Thoracic aorta (tissue), 2 donors: ENCODE data around the gene TSC1. TPM values are rescaled to one million over a fixed set of nuclear protein-coding genes. Genes with fewer than 3 reads are reported as not detected.
"Not testable (repeated sequence)": the region's sequence is repeated elsewhere in the genome, so short reads cannot be mapped to it uniquely, and the experiment has no call there.

Experiments
- ATAC-seq: fragments of 150-250 bp; one replicate; pipeline ENCODE4 v1.8.0; 2017; ENCODE audit warnings: low read depth; ENCODE audit not compliant: insufficient number of reproducible peaks, low FRiP score
- DNase-seq: peaks from one replicate; pipeline ENCODE4 v3.0.0-alpha.2; 2020; ENCODE audit warnings: low spot score
- H3K27ac ChIP-seq, 2 donors: fragments of 200-600 bp; sonication (generic); 1 replicate in 1 of 2; 2 replicates in 1 of 2; pipeline ENCODE4 v1.5.1; 2016; ENCODE audit warnings: mild to moderate bottlenecking in 2 of 2, moderate library complexity in 2 of 2
- H3K27me3 ChIP-seq: fragments of 200-600 bp; sonication (generic); replicated peaks from 2 replicates; pipeline ENCODE4 v1.6.0; 2016; ENCODE audit warnings: mild to moderate bottlenecking; ENCODE audit not compliant: insufficient read depth
- H3K36me3 ChIP-seq: fragments of 200-600 bp; sonication (generic); one replicate; pipeline ENCODE4 v1.5.1; 2016
- H3K4me1 ChIP-seq, 2 donors: fragments of 200-600 bp; sonication (generic); 1 replicate in 1 of 2; 2 replicates in 1 of 2; pipeline versions ENCODE4 v1.5.1 to v1.6.0; 2016; ENCODE audit warnings: low read depth in 2 of 2, mild to moderate bottlenecking in 1 of 2; ENCODE audit not compliant: control insufficient read depth in 1 of 2
- H3K4me3 ChIP-seq: fragments of 200-600 bp; sonication (generic); 2 replicates; pipeline ENCODE4 v1.5.1; 2016; ENCODE audit warnings: mild to moderate bottlenecking
- H3K9me3 ChIP-seq: fragments of 200-600 bp; sonication (generic); 2 replicates; pipeline ENCODE4 v1.5.1; 2016
- total RNA-seq, 2 donors: library from RNA; depleted of rRNA; stranded (reverse); fragments of >200 nt; gene quantifications; one replicate each; pipeline versions ENCODE4 v1.1.0 to v1.2.3, GENCODE V29; 2016
- TF ChIP-seq, protein P1 (sequence below): fragments of 200-600 bp; sonication (generic); IDR thresholded peaks from one replicate; pipeline ENCODE4 v1.5.1; 2019; ENCODE audit warnings: antibody characterized with exemption

TSC1 gene
- total RNA-seq = 10 to 100 TPM; 36.1 to 65.4 TPM

DNA sequence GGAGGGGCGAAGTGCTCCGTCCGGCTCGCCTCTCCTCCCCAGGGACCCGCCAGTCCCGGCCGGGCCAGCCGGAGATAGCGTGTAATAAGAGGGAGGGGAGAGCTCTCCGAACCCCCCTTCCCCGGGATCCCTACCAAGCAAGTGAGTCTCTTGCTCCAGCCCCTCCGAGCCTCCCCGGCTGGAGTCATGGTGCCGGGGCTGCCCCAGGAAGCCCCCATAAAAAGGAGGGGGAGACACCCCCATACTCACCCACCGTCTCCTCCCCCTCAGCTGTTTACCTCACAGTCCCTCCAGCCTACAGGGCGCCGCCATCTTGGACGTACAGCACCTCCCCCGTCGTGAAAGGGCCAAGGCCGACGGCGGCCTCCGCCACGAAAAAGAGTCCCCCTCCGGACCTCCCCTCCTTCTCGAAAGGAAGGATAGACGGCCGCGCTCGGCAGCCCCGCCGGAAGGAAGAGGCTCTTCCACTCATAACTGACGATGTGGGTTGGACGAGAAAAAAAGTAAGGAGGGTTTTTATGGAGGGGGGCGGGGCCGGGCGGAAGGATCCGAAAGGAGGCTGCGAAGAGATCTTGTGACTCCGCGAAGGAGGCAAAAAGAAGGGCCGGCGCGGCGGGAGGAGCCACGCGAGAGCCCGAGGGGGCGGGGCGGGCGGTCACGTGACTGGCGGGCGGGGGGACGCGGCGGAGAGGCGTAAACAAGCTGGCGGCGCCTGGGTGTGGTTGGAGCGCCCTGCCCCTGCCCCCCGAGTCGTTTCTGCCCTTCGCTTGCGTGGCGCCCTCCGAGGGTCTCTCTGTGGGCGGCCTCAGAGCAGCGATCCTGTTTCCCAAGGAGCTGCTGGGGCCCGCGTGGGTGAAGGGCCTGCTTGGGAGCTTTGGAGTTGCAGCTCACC is at the start of gene TSC1:
Gene TSC1, minus strand, starts transcription at position 323 of the 892 bp plus-strand sequence. CDS start 15,744 bp downstream, outside the sequence.
- peak within 1 kb of the TSS; percentile 94 to 98 for H3K27ac ChIP-seq
- peaks cover 12 to 22% of the 10 kb centered on the region in 2 donors for H3K4me1 ChIP-seq
- H3K27me3 ChIP-seq = no peaks in the 10 kb centered on the region
- no peaks in the 10 kb centered on the region for H3K36me3 ChIP-seq
- ATAC-seq (peak; percentile 90), DNase-seq (peak; percentile 83)
- H3K9me3 ChIP-seq = no peaks in the 10 kb centered on the region
- TF ChIP-seq, protein P1, sequence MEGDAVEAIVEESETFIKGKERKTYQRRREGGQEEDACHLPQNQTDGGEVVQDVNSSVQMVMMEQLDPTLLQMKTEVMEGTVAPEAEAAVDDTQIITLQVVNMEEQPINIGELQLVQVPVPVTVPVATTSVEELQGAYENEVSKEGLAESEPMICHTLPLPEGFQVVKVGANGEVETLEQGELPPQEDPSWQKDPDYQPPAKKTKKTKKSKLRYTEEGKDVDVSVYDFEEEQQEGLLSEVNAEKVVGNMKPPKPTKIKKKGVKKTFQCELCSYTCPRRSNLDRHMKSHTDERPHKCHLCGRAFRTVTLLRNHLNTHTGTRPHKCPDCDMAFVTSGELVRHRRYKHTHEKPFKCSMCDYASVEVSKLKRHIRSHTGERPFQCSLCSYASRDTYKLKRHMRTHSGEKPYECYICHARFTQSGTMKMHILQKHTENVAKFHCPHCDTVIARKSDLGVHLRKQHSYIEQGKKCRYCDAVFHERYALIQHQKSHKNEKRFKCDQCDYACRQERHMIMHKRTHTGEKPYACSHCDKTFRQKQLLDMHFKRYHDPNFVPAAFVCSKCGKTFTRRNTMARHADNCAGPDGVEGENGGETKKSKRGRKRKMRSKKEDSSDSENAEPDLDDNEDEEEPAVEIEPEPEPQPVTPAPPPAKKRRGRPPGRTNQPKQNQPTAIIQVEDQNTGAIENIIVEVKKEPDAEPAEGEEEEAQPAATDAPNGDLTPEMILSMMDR = no peak
- H3K4me3 ChIP-seq = peak within 1 kb of the TSS; percentile 97

DNA sequence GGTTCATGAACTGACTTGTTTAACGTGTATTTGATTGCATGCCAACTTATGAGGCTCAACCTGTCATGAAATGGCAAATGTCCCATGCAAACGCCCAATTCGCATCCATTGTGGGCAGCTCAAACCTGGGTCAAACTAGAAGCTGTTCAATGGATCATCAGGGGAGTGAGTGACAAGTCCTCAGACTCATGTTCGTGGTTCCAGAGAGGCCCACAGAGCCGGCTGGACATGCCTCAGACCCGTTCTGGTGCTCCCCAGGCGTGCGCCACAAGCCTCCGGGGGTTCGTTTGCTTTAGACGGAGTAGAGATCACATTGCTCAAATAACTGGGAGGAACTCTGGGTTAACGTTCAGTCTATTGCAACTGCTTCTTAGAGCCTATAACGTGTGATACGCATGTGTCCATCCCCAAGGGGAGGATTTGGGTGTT is 49.1 kb upstream of the TSC1 start:
- H3K4me1 ChIP-seq = no peaks in the 10 kb centered on the region
- TF ChIP-seq, protein P1 = no peak
- no peaks in the 10 kb centered on the region for H3K36me3 ChIP-seq
- no peaks in the 10 kb centered on the region for H3K27me3 ChIP-seq
- ATAC-seq = no peak
- H3K27ac ChIP-seq = no peak overlapping the region
- H3K4me3 ChIP-seq = no peak overlapping the region
- no peak for DNase-seq
- H3K9me3 ChIP-seq = no peaks in the 10 kb centered on the region

DNA sequence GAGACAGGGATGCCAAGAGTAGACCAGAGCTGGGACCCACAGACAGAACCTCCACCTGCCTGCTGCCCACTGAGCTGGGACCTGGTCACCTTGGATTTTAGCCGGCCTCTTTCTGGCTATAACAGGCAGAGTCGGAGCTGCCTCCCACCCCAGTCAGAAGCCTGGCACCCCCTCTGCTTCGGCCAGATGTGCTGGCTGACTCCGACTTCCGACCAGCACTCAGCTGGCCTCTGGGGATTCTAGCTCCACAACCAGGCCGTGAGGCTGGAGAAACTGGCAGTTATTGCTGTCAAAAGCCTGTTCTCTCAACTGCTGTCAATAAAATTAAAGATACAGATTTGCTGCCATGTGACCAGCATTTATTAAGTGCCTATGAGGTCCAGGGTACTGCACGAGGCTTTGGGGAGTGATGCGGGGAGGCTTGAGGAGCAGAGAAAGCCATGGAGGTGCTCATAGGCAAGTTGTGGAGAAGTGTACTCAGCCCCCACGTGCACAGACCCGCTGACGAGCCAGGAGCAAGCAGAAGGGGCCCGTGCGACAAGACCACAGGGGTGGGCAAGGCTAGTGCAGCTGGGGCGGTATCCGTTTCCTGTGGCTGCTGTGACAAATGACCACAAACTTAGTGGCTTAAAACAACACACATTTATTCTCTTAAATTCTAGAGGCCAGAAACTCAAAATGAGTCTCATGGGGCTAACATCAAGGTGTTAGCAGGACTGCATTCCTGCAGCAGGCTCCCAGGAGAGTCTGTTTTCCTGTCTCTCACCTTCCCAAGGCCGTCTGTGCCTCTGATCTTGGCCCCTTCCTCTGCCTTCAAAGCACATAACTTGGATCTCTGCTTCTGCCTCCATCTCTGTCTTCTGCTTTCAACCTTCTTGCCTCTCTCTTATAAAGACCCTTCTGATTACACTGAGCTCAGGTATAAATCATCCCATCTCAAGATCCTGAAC is 47.2 kb upstream of the TSC1 start:
- ATAC-seq (no peak), DNase-seq (no peak)
- no peak overlapping the region for H3K4me3 ChIP-seq
- H3K36me3 ChIP-seq = no peaks in the 10 kb centered on the region
- no peak overlapping the region for H3K27ac ChIP-seq
- H3K4me1 ChIP-seq = no peaks in the 10 kb centered on the region
- TF ChIP-seq, protein P1 = no peak
- H3K9me3 ChIP-seq = no peaks in the 10 kb centered on the region
- H3K27me3 ChIP-seq = no peaks in the 10 kb centered on the region

DNA sequence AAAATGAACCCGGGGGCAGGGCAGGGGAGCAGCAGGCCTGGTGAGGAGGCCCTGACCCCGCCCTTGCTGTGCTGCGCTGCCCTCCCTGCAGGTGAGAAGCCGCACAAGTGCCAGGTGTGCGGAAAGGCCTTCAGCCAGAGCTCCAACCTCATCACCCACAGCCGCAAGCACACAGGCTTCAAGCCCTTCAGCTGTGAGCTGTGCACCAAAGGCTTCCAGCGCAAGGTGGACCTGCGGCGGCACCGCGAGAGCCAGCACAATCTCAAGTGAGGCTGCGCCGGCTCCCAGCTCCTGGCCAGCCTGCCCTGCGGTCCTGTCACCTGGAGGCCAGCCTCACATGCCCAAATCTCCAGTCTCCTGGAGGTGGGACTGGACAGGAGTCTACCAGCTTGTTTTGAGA is 46.4 kb upstream of the TSC1 start:
- no peak overlapping the region for H3K4me3 ChIP-seq
- H3K27me3 ChIP-seq = no peaks in the 10 kb centered on the region
- H3K27ac ChIP-seq = no peak overlapping the region
- TF ChIP-seq, protein P1 = no peak
- DNase-seq (no peak), ATAC-seq (no peak)
- H3K36me3 ChIP-seq = no peaks in the 10 kb centered on the region
- H3K9me3 ChIP-seq = no peaks in the 10 kb centered on the region
- no peaks in the 10 kb centered on the region for H3K4me1 ChIP-seq

DNA sequence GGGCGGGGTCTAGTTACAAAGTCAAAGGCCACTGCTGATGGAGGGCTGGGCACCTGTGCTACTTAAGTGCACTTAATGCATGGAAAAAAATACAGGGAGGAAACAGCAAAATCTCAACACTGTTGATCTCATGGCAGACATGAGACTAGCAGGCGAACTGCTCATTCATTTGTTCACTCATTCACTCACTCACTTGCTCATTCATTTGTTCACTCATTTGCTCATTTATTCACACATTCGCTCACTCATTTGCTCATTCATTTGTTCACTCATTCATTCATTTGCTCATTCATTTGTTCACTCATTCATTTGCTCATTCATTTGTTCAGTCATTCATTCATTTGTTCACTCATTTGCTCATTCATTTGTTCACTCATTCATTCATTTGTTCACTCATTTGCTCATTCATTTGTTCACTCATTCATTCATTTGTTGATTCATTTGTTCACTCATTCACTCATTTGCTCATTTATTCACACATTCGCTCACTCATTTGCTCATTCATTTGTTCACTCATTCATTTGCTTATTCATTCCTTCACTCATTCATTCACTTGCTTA is 45.7 kb upstream of the TSC1 start:
- ATAC-seq = not testable (repeated sequence)

More for the DNA sequence above, 45.7 kb upstream of the TSC1 start:
- H3K4me3 ChIP-seq, H3K4me1 ChIP-seq, H3K9me3 ChIP-seq, H3K36me3 ChIP-seq, H3K27me3 ChIP-seq, H3K27ac ChIP-seq, DNase-seq: not testable (repeated sequence)
